SH-SY5Y (cell line): ENCODE results near the gene PIWIL1.

ENCODE experiments used
- GATA2 ChIP-seq: IDR thresholded peaks from 2 replicates; pipeline ENCODE4 v1.6.1; 2011; ENCODE audit warnings: mild to moderate bottlenecking, low read depth, low read length
- GATA3 ChIP-seq: IDR thresholded peaks from 2 replicates; pipeline ENCODE4 v1.6.1; 2011; ENCODE audit warnings: low read depth, mild to moderate bottlenecking, low read length, moderate library complexity

The PIWIL1 gene

GRCh38 chr12:130337488-130338303, at the start of gene PIWIL1:
PIWIL1 (plus strand) TSS chr12:130337887; CDS start chr12:130342592, 4,705 bp downstream.
- no peak for TF ChIP-seq GATA2
- TF ChIP-seq GATA3: no peak

DNA sequence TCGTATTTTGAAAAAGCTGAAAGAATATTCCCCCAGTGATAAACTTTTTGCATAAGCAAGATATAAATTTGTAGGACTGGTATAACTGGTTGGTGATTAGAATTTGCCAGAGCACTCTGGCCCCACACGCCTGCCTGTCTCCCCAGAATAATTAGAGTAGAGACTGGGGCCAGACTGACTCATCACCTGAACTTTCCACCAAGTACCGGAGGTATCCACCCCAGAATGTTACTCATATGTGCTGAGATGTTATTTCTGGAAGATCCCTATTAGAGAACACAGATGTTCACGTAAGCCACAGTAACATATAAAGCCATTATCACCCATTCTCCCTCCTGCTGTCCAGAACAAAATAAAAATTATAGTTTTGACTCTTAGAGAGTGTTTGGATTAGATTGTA, 49.5 kb upstream of the PIWIL1 start:
- no peak for TF ChIP-seq GATA3
- TF ChIP-seq GATA2: no peak

DNA sequence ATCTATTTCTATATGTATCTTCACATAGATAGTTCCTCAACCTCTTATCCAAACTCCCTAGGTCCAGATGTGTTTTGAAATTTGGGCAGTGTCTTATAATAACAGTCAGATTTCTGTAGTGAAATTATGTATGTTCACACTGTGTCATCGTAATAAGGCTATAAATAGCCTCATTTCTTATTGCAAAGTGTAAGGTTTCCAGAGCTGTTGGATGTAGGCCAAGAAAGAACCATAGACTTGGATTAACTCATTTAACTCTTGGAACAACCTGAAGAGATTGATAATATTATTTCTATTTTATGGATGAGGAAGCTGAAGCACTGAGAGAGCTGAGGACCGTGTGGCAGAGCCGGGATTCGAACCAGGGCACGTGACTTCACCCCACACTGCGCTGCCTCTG, 49.0 kb upstream of the PIWIL1 start:
- TF ChIP-seq GATA2 (no peak), GATA3 (no peak)

DNA sequence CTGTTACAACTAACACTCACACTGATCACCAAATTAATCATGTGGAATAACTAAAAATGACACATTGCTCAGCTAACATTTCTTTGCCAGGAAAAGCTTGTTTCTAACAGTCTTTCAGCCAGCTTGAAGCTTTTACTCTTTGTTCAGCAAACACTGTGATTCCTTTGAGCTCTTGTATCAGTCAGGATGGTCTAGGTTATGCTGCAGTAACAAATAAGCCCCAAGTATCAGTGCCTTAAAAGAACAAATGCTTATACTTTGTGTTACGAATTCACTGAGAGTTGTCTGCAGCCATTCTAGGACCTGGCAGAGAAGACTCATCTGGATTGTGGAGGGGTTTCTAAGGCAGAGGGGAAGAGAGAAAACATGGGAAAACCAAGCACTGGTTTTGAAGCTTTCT, 47.6 kb upstream of the PIWIL1 start:
- TF ChIP-seq GATA3 (no peak), GATA2 (no peak)

- no peak for TF ChIP-seq GATA3
- TF ChIP-seq GATA2: no peak
These were observed 39.2 kb upstream of the PIWIL1 start for GRCh38 chr12:130298322-130299021.

GRCh38 chr12:130299574-130299973, 38.1 kb upstream of the PIWIL1 start:
- TF ChIP-seq GATA2 (no peak), GATA3 (no peak)

GRCh38 chr12:130300090-130300489, 37.6 kb upstream of the PIWIL1 start:
- TF ChIP-seq GATA2 (no peak), GATA3 (no peak)

- TF ChIP-seq GATA3 (no peak), GATA2 (no peak)
These were observed 36.8 kb upstream of the PIWIL1 start for GRCh38 chr12:130300737-130301535.

GRCh38 chr12:130301559-130301958, 36.1 kb upstream of the PIWIL1 start:
- TF ChIP-seq GATA3 (no peak), GATA2 (no peak)

DNA sequence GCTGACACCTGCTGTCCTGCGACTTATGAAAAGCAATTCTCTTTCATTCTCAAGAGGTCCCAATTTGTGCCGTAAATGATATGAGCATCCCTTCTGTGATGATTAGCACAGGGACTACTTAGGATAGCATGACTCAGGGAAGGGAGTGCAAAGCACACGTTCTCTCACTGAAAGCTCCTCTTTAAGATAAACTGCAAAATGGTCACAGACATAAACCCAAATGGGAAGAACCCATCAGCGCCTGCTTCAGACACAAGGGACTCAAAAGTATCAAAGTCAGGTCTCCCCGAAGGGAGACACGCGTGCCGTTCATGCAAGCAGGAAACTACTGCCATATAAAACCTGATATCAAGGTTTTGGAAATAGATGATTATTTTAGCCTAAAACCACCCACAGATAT, 33.9 kb upstream of the PIWIL1 start:
- no peak for TF ChIP-seq GATA3
- no peak for TF ChIP-seq GATA2

GRCh38 chr12:130307859-130308258, 29.8 kb upstream of the PIWIL1 start:
- TF ChIP-seq GATA2 (no peak), GATA3 (no peak)

DNA sequence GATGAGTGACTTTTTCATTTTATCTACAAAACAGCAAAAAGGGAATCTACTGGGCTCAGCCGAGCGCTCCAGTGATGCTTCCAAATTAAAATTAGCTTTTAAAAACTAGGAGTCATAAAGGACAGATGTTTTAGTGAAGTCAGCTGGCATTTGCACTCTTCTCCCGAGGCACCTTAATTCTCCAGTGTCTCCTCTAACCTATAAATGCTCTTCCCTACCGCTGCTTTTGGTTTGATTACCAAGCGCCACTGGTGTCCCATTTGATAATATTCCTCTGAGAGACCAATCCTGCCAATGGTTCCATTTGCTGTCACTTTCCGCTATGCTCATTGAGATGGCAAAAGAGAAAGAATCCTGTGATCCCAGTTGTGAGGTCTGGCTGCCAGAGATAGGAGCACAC, 29.3 kb upstream of the PIWIL1 start:
- TF ChIP-seq GATA3 (no peak), GATA2 (no peak)

GRCh38 chr12:130316251-130316650, 21.4 kb upstream of the PIWIL1 start:
- no peak for TF ChIP-seq GATA3
- TF ChIP-seq GATA2: no peak

DNA sequence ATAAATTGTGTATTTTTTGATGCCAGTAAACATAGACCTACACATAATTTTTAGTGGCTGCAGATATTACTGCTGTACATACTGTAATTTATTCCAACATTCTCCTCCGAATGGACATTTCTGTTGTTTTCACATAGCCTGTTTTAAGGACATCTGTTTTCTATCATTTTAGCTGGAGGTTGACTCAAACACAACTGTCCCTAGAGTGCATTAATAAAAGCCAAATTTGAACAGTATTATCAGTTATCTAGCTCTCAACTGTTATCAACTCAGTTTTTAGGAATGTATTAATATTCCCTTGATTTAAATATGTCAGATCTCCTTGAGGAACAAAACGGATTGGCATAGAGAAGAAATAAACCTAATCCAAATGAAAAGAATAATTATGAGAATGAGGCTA, 17.2 kb upstream of the PIWIL1 start:
- TF ChIP-seq GATA2: no peak
- peak; percentile 41; the same call in 1 of the 2 replicates for TF ChIP-seq GATA3

- TF ChIP-seq GATA2 (peak; percentile 49; the same call in 1 of the 2 replicates), GATA3 (peak; percentile 25; the same call in 1 of the 2 replicates)
These were observed 15.4 kb upstream of the PIWIL1 start for GRCh38 chr12:130322263-130322662.
